ENCODE measurements around the gene HOXA3. TPM values are rescaled to one million over a fixed set of nuclear protein-coding genes. Genes with fewer than 3 reads are reported as not detected.

Gene HOXA3
- total RNA-seq, 2 experiments from 2014 or later = not detected

- POLR2A ChIA-PET = no interaction called here
- CTCF ChIA-PET = no interaction called here
These were observed 49.6 kb downstream of the HOXA3 start, which contains the start of gene HOXA2 for GRCh38 chr7:27102581-27103442. TSS of gene HOXA2 (minus strand) at chr7:27102683. CDS start at chr7:27102500, 183 bp downstream.

- POLR2A ChIA-PET = no interaction called here
- CTCF ChIA-PET = no interaction called here
These were observed 50.3 kb downstream of the HOXA3 start for GRCh38 chr7:27101957-27102580.

DNA sequence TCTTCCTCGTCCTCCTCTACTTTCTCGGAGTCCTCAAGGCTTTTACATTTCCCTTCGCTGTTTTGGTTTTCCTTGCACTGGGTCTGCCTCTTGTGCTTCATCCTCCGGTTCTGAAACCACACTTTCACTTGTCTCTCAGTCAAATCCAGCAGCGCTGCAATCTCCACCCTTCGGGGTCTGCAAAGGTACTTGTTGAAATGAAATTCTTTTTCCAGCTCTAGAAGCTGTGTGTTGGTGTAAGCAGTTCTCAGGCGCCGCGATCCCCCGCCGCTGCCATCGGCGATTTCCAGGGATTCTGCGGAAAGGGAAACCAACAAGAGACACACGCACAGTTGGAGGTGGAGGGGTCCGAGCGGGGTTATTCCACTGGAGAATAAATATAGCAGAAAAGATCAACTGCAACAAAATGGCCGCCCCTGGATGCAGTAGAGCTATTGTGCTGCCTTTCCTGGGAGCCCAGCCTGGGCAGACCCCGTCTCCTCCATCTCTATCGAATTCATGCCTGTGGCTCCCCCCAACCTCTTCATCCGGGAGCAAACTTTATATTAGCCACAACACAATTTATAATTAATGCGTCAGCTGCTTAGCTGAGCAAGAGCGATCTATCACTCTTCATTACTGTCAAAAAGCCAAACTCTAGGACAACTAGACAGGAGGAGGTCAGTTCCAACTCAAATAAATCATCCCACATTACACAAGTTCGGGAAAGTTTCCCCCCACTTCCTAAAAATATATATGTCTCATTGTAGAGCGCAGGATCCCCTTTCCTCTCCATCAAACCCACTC is 51.0 kb downstream of the HOXA3 start:
- CTCF ChIA-PET = no interaction called here
- POLR2A ChIA-PET = no interaction called here

DNA sequence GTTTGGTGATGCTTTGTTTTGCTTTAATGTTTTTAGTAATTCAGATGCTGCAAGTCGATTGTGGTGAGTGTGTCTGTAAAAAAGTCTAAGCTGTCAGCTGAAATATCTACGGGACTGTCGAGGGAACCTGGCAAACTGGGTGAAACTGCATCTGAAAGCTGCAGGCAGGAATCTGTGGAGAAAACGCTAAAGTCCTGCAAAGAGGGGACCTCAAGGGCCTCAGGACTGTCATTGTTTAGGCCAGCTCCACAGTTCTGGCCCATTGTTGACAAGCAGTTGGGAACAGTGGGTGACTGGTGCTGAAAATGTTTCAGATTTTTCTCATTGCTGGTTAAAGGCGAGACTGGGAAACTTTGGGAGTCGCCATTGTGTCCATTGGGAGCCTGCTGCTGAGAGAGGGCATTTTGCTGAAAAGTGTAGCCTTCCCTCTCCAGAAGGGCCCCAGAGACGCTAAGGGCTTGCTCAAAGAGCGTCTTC is 51.7 kb downstream of the HOXA3 start:
- ChIA-PET POLR2A (no interaction called here), CTCF (no interaction called here)

- ChIA-PET POLR2A (no interaction called here), CTCF (no interaction called here)
These were observed 52.7 kb downstream of the HOXA3 start for GRCh38 chr7:27099453-27100370.

- POLR2A ChIA-PET = no interaction called here
These were observed 53.6 kb downstream of the HOXA3 start for GRCh38 chr7:27098578-27099451.

DNA sequence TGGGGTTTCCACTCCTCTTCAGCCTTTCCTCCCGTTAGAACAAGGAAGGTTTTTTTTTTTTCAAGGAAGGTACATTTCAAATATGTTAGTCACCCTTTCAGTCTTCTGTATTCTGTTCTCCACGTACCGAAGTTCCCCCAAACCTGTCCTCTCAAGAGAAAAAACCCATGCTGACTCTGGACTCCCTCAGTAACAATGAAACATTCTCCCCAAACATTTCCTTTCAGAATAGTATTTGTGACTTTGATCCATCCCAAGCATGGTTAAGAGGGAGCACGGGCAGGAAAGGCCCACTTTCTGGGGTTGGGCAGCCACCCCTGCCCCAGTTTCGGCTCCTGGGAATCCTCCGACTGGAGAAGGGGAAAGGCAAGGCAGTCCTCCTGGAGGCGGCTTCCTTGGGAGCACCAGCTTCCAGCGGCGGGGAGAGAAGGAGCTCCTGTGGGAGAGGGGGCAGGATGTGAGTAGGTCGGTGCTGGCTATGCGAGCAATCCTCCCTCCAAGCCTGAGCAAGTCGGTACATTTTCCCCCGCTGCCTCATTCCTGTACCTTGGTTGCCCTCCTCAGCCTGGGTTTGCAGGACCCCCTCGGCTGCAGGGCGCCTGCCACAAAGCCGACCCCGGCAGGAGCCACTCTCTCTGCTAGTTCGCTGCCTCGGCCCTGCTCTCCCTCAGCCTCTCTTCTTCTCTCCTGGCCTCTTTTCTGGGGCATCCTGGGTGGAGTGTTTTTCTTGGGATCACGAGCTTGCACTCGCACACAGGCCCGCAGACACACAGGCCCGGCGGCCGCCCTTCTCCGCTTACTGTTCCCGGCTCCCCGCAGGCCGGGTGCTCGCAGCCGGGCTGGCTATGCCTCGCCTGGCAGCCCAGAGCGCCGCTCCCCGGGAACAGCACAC is 54.5 kb downstream of the HOXA3 start:
- ChIA-PET POLR2A (no interaction called here), CTCF (no interaction called here)

More at GRCh38 chr7:27098578-27099451, 53.6 kb downstream of the HOXA3 start:
- CTCF ChIA-PET = no interaction called here

GRCh38 chr7:27096768-27097514 is 55.4 kb downstream of the HOXA3 start:
- ChIA-PET POLR2A (no interaction called here), CTCF (interaction anchor here (1.0 to 1.3 kb wide), 2 partner anchors 54 to 64 kb away, joined by 4 to 5 read pairs; no protein-coding TSS in a partner anchor)

GRCh38 chr7:27095897-27096767 is 56.3 kb downstream of the HOXA3 start, which contains the start of gene HOXA1:
TSS of gene HOXA1 (minus strand) at chr7:27096000. CDS start at chr7:27095912, 88 bp downstream.
- POLR2A ChIA-PET = no interaction called here
- CTCF ChIA-PET = interaction anchor here (1.0 to 1.3 kb wide), 2 partner anchors 55 to 65 kb away, joined by 4 to 5 read pairs; no protein-coding TSS in a partner anchor

GRCh38 chr7:27095050-27095896 is 57.1 kb downstream of the HOXA3 start:
- CTCF ChIA-PET = interaction anchor here (0.7 kb wide), 1 partner anchor 195 kb away, joined by 3 read pairs; no protein-coding TSS in a partner anchor
- POLR2A ChIA-PET = no interaction called here

GRCh38 chr7:27094304-27095049 is 57.9 kb downstream of the HOXA3 start:
- ChIA-PET POLR2A (no interaction called here), CTCF (interaction anchor here (0.7 kb wide), 1 partner anchor 196 kb away, joined by 3 read pairs; no protein-coding TSS in a partner anchor)

DNA sequence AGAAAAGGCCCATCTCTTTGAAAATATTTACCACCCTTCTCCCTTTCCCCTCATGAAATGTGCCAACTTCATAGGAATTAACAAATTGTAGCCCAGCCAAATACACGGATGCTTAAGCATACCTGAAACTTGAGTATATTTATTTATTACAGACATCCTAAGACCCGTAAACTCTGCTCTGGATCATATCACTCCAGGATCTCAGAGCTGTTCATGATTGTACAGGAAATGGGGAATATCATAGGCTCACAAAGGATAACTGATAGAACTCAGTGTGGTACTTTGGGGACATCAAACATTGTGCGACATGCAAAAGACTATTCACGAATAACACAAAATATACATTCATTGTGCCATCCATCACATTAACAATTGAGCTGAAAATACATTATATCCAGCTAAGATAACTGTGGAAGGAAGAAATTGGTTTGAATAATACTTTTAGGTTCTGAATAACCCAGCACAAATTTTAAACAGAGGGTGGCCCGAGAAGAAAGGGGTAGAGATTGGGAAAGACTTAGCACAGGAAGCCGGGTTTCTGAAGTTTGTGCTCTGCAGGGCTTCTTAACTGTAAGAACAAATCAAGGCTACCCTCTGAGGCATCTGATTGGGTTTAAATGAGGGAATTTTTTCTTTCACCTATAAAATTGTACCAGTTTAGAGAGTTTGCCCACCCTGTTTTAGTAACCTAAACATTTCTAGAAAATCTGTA is 59.0 kb downstream of the HOXA3 start:
- CTCF ChIA-PET = interaction anchor here (0.9 kb wide), 1 partner anchor 47 kb away, joined by 3 read pairs; no protein-coding TSS in a partner anchor
- POLR2A ChIA-PET = no interaction called here

GRCh38 chr7:27092819-27093110 is 59.6 kb downstream of the HOXA3 start:
- POLR2A ChIA-PET = no interaction called here
- CTCF ChIA-PET = interaction anchor here (0.9 kb wide), 1 partner anchor 48 kb away, joined by 3 read pairs; no protein-coding TSS in a partner anchor
